A549 (cell line): Measurements from ENCODE around the gene PPP1R12B.
"Not testable (repeated sequence)": the region's sequence is repeated elsewhere in the genome, so short reads cannot be mapped to it uniquely, and the experiment has no call there.

Source experiments
- EHMT2 ChIP-seq: fragments of 200-600 bp; sonication (generic); IDR thresholded peaks from 2 replicates; pipeline ENCODE4 v1.6.1; 2016; ENCODE audit warnings: antibody characterized with exemption, low read depth, mild to moderate bottlenecking, moderate library complexity
- EP300 ChIP-seq, 2 experiments: fragments of >200 bp; sonication (Bioruptor Twin); formaldehyde crosslinking; IDR thresholded peaks; 2 replicates in 1 of 2; 3 replicates in 1 of 2; pipeline ENCODE4 v1.6.1; 2016 to 2017
- JUN ChIP-seq, 2 experiments: fragments of >200 bp; sonication (Bioruptor Twin); formaldehyde crosslinking; IDR thresholded peaks; 2 replicates in 1 of 2; 3 replicates in 1 of 2; pipeline ENCODE4 v1.6.1; 2016 to 2017
- JUNB ChIP-seq: fragments of >200 bp; sonication (Bioruptor Twin); formaldehyde crosslinking; IDR thresholded peaks from 2 replicates; pipeline ENCODE4 v1.6.1; 2016
- NR3C1 ChIP-seq: fragments of >200 bp; sonication (Bioruptor Twin); formaldehyde crosslinking; IDR thresholded peaks from 3 replicates; pipeline ENCODE4 v1.6.1; 2017
- PHF8 ChIP-seq: fragments of 200-600 bp; sonication (generic); IDR thresholded peaks from 2 replicates; pipeline ENCODE4 v1.6.1; 2016; ENCODE audit warnings: low read depth, mild to moderate bottlenecking, antibody characterized with exemption, moderate library complexity, borderline replicate concordance
- POLR2A ChIP-seq: IDR thresholded peaks from 2 replicates; pipeline ENCODE4 v1.6.1; 2012; ENCODE audit warnings: mild to moderate bottlenecking, low read length
- POLR2AphosphoS2 ChIP-seq: conservative IDR thresholded peaks from 2 replicates; pipeline ENCODE4 v1.6.1; 2012; ENCODE audit warnings: low read length, improper control_type of control experiment, inconsistent platforms
- RNF2 ChIP-seq: fragments of 200-600 bp; sonication (generic); IDR thresholded peaks from 2 replicates; pipeline ENCODE4 v1.6.1; 2016; ENCODE audit warnings: low read depth, mild to moderate bottlenecking, antibody characterized with exemption, moderate library complexity, borderline replicate concordance
- TFCP2L1 ChIP-seq: fragments of 250-450 bp; sonication (Bioruptor Pico); IDR thresholded peaks from 2 replicates; pipeline ENCODE4 v1.5.0; 2021; ENCODE audit warnings: mild to moderate bottlenecking
- TF ChIP-seq, protein P1 (sequence below): fragments of >200 bp; sonication (Bioruptor Twin); formaldehyde crosslinking; IDR thresholded peaks from 2 replicates; pipeline ENCODE4 v1.6.1; 2016
- TF ChIP-seq, protein P2 (sequence below): fragments of >200 bp; sonication (Bioruptor Twin); formaldehyde crosslinking; IDR thresholded peaks from 3 replicates; pipeline ENCODE4 v1.5.1; 2016
- TF ChIP-seq, protein P3 (sequence below): fragments of 200-600 bp; sonication (generic); IDR thresholded peaks from 2 replicates; pipeline ENCODE4 v1.6.1; 2016; ENCODE audit warnings: antibody characterized with exemption, mild to moderate bottlenecking, moderate library complexity

DNA sequence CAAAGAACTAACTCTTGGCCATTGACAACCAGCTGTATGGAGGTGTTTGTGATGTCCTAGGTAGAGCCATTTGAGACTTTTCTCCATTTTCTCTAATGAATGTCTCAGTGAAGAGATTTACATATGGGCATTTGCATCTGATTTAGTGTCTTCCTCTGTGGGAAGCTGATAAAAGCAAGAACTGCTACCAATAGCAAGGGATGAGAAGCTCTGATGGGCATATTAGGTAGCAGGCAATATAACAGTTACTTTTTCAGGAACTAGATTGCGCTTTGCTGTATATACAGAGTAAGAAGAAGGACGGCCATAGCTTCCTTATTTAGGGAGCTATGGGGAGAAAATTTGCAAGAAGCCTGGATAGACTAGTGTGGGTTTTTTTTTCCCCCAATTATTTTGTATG is 192.4 kb downstream of the PPP1R12B start:
- not testable (repeated sequence) for TF ChIP-seq RNF2; POLR2AphosphoS2; POLR2A; PHF8; JUN (IDR thresholded peaks at IDR 0.05); TFCP2L1; NR3C1; JUNB; EHMT2; EP300 (IDR thresholded peaks at IDR 0.05)
- TF ChIP-seq, protein P1, sequence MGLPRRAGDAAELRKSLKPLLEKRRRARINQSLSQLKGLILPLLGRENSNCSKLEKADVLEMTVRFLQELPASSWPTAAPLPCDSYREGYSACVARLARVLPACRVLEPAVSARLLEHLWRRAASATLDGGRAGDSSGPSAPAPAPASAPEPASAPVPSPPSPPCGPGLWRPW: not testable (repeated sequence)
- TF ChIP-seq, protein P2, sequence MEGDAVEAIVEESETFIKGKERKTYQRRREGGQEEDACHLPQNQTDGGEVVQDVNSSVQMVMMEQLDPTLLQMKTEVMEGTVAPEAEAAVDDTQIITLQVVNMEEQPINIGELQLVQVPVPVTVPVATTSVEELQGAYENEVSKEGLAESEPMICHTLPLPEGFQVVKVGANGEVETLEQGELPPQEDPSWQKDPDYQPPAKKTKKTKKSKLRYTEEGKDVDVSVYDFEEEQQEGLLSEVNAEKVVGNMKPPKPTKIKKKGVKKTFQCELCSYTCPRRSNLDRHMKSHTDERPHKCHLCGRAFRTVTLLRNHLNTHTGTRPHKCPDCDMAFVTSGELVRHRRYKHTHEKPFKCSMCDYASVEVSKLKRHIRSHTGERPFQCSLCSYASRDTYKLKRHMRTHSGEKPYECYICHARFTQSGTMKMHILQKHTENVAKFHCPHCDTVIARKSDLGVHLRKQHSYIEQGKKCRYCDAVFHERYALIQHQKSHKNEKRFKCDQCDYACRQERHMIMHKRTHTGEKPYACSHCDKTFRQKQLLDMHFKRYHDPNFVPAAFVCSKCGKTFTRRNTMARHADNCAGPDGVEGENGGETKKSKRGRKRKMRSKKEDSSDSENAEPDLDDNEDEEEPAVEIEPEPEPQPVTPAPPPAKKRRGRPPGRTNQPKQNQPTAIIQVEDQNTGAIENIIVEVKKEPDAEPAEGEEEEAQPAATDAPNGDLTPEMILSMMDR: not testable (repeated sequence)
- TF ChIP-seq, protein P3, sequence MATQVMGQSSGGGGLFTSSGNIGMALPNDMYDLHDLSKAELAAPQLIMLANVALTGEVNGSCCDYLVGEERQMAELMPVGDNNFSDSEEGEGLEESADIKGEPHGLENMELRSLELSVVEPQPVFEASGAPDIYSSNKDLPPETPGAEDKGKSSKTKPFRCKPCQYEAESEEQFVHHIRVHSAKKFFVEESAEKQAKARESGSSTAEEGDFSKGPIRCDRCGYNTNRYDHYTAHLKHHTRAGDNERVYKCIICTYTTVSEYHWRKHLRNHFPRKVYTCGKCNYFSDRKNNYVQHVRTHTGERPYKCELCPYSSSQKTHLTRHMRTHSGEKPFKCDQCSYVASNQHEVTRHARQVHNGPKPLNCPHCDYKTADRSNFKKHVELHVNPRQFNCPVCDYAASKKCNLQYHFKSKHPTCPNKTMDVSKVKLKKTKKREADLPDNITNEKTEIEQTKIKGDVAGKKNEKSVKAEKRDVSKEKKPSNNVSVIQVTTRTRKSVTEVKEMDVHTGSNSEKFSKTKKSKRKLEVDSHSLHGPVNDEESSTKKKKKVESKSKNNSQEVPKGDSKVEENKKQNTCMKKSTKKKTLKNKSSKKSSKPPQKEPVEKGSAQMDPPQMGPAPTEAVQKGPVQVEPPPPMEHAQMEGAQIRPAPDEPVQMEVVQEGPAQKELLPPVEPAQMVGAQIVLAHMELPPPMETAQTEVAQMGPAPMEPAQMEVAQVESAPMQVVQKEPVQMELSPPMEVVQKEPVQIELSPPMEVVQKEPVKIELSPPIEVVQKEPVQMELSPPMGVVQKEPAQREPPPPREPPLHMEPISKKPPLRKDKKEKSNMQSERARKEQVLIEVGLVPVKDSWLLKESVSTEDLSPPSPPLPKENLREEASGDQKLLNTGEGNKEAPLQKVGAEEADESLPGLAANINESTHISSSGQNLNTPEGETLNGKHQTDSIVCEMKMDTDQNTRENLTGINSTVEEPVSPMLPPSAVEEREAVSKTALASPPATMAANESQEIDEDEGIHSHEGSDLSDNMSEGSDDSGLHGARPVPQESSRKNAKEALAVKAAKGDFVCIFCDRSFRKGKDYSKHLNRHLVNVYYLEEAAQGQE: not testable (repeated sequence)
